Uterus (tissue), 4 donors: ENCODE measurements around the gene MAK. TPM values are rescaled to one million over a fixed set of nuclear protein-coding genes. Genes with fewer than 3 reads are reported as not detected.
"Not testable (repeated sequence)": the region's sequence is repeated elsewhere in the genome, so short reads cannot be mapped to it uniquely, and the experiment has no call there.

Source experiments
- DNase-seq, 2 donors: peaks; one replicate each; pipeline ENCODE4 v3.0.0-alpha.2; 2019 to 2020
- H3K27ac ChIP-seq, 2 donors: fragments of 200-600 bp; sonication (generic); 1 replicate in 1 of 2; 2 replicates in 1 of 2; pipeline ENCODE4 v1.5.1; 2016 to 2018
- H3K27me3 ChIP-seq, 2 donors: fragments of 200-600 bp; sonication (generic); one replicate each; pipeline ENCODE4 v1.5.1; 2018 to 2019; ENCODE audit warnings: control low read depth in 1 of 2
- H3K36me3 ChIP-seq, 2 donors: fragments of 200-600 bp; sonication (generic); one replicate each; pipeline ENCODE4 v1.5.1; 2019; ENCODE audit warnings: control low read depth in 1 of 2
- H3K4me1 ChIP-seq, 2 donors: fragments of 200-600 bp; sonication (generic); one replicate each; pipeline ENCODE4 v1.5.1; 2018 to 2019; ENCODE audit warnings: control low read depth in 1 of 2
- H3K4me3 ChIP-seq, 2 donors: fragments of 200-600 bp; sonication (generic); 1 replicate in 1 of 2; 2 replicates in 1 of 2; pipeline ENCODE4 v1.5.1; 2018 to 2019; ENCODE audit warnings: mild to moderate bottlenecking in 1 of 2
- H3K9me3 ChIP-seq, 2 donors: fragments of 200-600 bp; sonication (generic); one replicate each; pipeline ENCODE4 v1.5.1; 2019; ENCODE audit warnings: control low read depth in 1 of 2
- POLR2A ChIP-seq, 2 donors: fragments of 450-650 bp; IDR thresholded peaks; one replicate each; pipeline ENCODE4 v1.6.1; 2016; ENCODE audit warnings: antibody characterized with exemption in 2 of 2, mild to moderate bottlenecking in 1 of 2, moderate library complexity in 1 of 2
- intact Hi-C: fragments of 100-400 bp; cut with DNase I; formaldehyde crosslinking; loops from one replicate; pipeline ENCODE4 v1.15.1; 2023; ENCODE audit warnings: low total_unique reads
- total RNA-seq, 4 donors: library from RNA; depleted of rRNA in 3 of 4; stranded (reverse); fragments of >200 nt in 3 of 4; gene quantifications; one replicate each; pipeline versions ENCODE4 v1.1.0 to v1.2.4, GENCODE V29; 2014 to 2023
- TF ChIP-seq, protein P1 (sequence below), 4 experiments: fragments of 200-600 bp in 2 of 4; fragments of 450-650 bp in 2 of 4; sonication (generic) in 2 of 4; IDR thresholded peaks; one replicate each; pipeline ENCODE4 v1.5.1; 2016 to 2019; ENCODE audit warnings: antibody characterized with exemption in 4 of 4, mild to moderate bottlenecking in 2 of 4, moderate library complexity in 1 of 4
- donor health status: DM: yes; HTN: yes; CAD: no.

The MAK gene
- total RNA-seq, 4 donors from 2014 or later = 0.97 to 1.8 TPM; not detected in 2

DNA sequence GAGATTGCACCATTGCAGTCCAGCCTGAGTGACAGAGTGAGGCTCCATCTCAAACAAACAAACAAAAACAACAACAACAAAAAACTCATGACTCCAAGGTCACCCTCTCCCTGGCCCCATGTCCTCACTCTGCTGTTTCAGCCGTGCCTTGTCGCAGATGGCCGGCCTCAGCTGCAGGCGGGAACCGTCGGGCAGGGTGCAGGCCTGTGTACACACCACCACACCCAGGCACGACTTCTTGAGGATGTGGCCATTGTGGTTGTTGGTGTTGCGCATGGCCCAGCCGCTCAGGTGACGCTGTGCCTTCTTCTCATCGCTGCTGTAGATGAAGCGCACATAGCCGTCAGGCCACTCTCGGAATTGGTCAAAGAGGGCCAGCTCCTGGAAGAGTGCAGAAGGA lies 38.7 kb upstream of the MAK start:
- intact Hi-C loops = no loop called here
- no peak for TF ChIP-seq POLR2A (IDR thresholded peaks at IDR 0.05)
- TF ChIP-seq, protein P1, sequence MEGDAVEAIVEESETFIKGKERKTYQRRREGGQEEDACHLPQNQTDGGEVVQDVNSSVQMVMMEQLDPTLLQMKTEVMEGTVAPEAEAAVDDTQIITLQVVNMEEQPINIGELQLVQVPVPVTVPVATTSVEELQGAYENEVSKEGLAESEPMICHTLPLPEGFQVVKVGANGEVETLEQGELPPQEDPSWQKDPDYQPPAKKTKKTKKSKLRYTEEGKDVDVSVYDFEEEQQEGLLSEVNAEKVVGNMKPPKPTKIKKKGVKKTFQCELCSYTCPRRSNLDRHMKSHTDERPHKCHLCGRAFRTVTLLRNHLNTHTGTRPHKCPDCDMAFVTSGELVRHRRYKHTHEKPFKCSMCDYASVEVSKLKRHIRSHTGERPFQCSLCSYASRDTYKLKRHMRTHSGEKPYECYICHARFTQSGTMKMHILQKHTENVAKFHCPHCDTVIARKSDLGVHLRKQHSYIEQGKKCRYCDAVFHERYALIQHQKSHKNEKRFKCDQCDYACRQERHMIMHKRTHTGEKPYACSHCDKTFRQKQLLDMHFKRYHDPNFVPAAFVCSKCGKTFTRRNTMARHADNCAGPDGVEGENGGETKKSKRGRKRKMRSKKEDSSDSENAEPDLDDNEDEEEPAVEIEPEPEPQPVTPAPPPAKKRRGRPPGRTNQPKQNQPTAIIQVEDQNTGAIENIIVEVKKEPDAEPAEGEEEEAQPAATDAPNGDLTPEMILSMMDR (IDR thresholded peaks at IDR 0.05) = no peak

DNA sequence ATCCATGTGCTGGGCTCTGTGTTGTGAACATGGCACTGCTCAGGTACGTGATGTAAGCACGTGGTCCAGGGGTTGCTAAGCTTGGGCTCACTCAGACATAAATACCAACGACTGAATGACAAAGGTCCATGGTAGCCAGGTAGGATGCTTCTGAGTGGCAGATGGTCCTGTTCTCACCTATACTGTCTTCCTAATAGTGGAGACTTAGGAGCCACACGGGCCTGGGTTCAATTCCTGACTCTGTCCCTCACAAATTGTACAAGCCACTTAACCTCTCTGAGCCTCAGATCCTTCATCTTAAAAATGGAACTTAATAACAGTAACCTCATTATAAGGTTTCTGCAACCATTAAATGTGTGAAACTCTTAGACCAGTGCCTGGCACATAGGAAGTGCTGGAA lies 36.7 kb upstream of the MAK start:
- intact Hi-C loops = no loop called here
- H3K36me3 ChIP-seq = no peaks in the 10 kb centered on the region
- H3K9me3 ChIP-seq = no peaks in the 10 kb centered on the region
- no peak overlapping the region for H3K27ac ChIP-seq
- no peak for DNase-seq
- peaks cover 0 to 3% of the 10 kb centered on the region in 2 donors for H3K27me3 ChIP-seq
- H3K4me1 ChIP-seq = no peaks in the 10 kb centered on the region
- H3K4me3 ChIP-seq = no peak overlapping the region
- TF ChIP-seq, protein P1 (IDR thresholded peaks at IDR 0.05) = no peak
- no peak for TF ChIP-seq POLR2A (IDR thresholded peaks at IDR 0.05)

More for the DNA sequence above, 38.7 kb upstream of the MAK start:
- Histone ChIP-seq H3K4me1 (no peaks in the 10 kb centered on the region), H3K4me3 (no peak overlapping the region), H3K27me3 (peaks cover 0 to 22% of the 10 kb centered on the region in 2 donors), H3K9me3 (no peaks in the 10 kb centered on the region), H3K36me3 (no peaks in the 10 kb centered on the region), H3K27ac (no peak overlapping the region)
- DNase-seq = no peak

DNA sequence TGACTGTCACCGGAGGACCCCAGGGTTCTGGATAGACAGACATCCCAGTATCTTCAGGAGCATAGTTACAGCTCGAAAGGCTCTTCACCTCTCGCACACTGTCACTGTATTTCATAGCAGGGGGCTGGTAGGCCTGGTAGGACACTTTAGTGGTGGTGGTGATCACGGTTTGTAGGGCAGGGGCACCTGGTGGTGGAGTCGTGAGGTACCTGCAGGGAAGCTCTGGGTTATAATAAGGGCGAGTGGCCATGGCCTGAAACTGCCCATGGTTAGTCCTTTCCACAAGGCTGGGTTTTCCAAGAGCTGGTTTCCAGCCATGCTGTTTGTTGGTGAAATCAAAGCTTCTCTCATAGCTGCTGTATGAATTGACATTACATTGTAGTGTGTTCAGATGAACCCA lies 35.9 kb upstream of the MAK start:
- Histone ChIP-seq H3K27me3 (no peaks in the 10 kb centered on the region), H3K4me1 (no peaks in the 10 kb centered on the region), H3K9me3 (no peaks in the 10 kb centered on the region), H3K4me3 (no peak overlapping the region), H3K36me3 (no peaks in the 10 kb centered on the region), H3K27ac (no peak overlapping the region)
- intact Hi-C loops = no loop called here
- no peak for TF ChIP-seq POLR2A (IDR thresholded peaks at IDR 0.05)
- TF ChIP-seq, protein P1 (IDR thresholded peaks at IDR 0.05) = no peak
- no peak for DNase-seq

DNA sequence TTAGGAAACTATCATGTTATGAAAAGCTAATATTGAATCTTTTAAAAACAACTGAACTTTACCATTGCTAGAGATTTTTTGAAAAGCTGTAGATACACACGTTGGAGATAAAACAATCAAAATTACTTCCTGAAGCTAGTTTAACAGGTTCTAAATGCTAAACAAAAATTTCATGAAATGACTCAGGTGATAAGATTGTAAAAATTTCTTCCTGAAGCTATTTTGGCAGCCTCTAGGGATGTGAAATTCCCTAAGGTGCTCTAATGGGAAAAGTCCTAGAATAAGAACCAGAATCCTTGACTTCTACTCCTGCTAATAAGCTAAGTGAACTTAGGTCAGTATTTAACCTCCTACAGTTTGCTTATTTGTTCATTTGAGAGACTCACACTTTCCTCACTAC lies 35.0 kb upstream of the MAK start:
- Histone ChIP-seq H3K27ac (no peak overlapping the region), H3K9me3 (no peaks in the 10 kb centered on the region), H3K27me3 (no peaks in the 10 kb centered on the region), H3K4me3 (no peak overlapping the region), H3K4me1 (no peaks in the 10 kb centered on the region), H3K36me3 (no peaks in the 10 kb centered on the region)
- no peak for TF ChIP-seq POLR2A (IDR thresholded peaks at IDR 0.05)
- TF ChIP-seq, protein P1 (IDR thresholded peaks at IDR 0.05) = no peak
- intact Hi-C loops = no loop called here
- DNase-seq = no peak

DNA sequence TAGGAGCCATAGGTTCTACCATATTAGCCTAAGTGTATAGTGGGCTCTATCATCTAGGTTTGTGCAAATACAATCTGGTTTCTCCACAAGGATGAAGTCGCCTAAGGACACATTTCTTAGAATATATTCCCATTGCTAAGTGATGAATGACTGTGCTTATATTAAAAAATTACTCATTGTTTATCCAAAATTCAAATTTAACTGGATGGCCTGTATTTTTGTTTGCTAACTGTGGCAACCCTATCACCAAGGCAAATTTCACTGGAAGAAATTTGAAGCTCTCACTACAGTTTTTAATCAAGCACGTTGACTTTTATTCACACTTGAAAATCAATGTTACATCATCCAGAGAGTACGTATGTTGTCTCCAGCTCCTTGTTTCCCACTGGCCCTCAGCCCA lies 29.6 kb upstream of the MAK start:
- Histone ChIP-seq H3K9me3 (no peaks in the 10 kb centered on the region), H3K27me3 (no peaks in the 10 kb centered on the region), H3K36me3 (no peaks in the 10 kb centered on the region), H3K4me3 (no peak overlapping the region), H3K4me1 (no peaks in the 10 kb centered on the region), H3K27ac (no peak overlapping the region)
- intact Hi-C loops = no loop called here
- DNase-seq = no peak
- TF ChIP-seq, protein P1 (IDR thresholded peaks at IDR 0.05) = no peak
- no peak for TF ChIP-seq POLR2A (IDR thresholded peaks at IDR 0.05)

DNA sequence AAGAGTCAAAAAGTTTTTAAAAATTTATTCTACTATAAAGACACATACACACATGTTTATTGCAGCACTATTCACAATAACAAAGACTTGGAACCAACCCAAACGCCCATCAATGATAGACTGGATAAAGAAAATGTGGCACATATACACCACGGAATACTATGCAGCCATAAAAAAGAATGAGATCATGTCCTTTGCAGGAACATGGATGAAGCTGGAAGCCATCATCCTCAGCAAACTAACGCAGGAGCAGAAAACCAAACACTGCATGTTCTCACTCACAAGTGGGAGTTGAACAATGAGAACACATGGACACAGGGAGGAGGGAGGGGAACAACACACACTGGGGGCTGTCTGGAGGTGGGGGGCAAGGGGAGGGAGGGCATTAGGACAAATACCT lies 28.4 kb upstream of the MAK start:
- H3K36me3 ChIP-seq, DNase-seq, H3K27me3 ChIP-seq, intact Hi-C loops, H3K4me1 ChIP-seq, H3K27ac ChIP-seq, H3K9me3 ChIP-seq, H3K4me3 ChIP-seq: not testable (repeated sequence)

DNA sequence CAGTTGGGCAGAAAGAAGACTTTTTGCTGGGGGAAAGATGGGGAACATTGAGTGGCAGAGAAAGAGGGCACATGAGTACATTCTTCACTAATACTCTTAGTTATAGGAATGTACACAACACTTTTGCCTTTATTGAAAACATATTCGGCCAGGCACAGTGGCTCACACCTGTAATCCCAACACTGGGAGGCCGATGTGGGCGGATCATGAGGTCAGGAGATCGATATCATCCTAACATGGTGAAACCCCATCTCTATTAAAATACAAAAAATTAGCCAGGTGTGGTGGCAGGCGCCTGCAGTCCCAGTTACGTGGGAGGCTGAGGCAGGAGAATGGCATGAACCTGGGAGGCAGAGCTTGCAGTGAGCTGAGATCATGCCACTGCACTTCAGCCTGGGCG lies 24.7 kb upstream of the MAK start:
- H3K9me3 ChIP-seq, H3K4me3 ChIP-seq, H3K36me3 ChIP-seq, H3K27me3 ChIP-seq, H3K4me1 ChIP-seq, DNase-seq, H3K27ac ChIP-seq, intact Hi-C loops: not testable (repeated sequence)
